ENCODE measurements around the gene RAB5B.

DNA sequence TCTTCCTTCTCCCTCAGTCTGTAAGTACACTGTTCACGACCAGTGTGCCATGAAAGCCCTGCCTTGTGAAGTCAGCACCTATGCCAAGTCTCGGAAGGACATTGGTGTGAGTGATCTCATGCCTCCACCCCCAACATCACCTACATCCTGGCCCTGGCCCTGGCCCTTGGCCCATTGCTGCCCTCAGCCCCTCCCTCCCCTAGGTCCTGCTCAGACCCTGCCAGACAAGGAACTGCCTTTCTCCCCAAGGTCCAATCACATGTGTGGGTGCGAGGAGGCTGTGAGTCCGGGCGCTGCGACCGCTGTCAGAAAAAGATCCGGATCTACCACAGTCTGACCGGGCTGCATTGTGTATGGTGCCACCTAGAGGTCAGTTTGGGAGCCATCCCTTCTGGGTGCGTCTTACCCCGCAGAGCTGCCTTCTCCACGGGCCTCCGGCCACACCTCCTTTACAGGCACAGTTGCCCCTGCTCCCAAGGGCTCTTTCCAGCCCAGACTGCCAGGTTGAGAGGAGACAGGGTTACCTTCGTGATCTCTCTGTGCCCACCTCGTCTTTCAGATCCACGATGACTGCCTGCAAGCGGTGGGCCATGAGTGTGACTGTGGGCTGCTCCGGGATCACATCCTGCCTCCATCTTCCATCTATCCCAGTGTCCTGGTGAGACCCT, 33.7 kb upstream of the RAB5B start:
- TF ChIP-seq, protein P1, sequence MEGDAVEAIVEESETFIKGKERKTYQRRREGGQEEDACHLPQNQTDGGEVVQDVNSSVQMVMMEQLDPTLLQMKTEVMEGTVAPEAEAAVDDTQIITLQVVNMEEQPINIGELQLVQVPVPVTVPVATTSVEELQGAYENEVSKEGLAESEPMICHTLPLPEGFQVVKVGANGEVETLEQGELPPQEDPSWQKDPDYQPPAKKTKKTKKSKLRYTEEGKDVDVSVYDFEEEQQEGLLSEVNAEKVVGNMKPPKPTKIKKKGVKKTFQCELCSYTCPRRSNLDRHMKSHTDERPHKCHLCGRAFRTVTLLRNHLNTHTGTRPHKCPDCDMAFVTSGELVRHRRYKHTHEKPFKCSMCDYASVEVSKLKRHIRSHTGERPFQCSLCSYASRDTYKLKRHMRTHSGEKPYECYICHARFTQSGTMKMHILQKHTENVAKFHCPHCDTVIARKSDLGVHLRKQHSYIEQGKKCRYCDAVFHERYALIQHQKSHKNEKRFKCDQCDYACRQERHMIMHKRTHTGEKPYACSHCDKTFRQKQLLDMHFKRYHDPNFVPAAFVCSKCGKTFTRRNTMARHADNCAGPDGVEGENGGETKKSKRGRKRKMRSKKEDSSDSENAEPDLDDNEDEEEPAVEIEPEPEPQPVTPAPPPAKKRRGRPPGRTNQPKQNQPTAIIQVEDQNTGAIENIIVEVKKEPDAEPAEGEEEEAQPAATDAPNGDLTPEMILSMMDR (IDR thresholded peaks at IDR 0.05) = peak; percentile 80 to 89 (median 87)
- no peak for TF ChIP-seq EP300 (IDR thresholded peaks at IDR 0.05)

Data from ovary (tissue), 3 donors.